K562 (cell line): ENCODE results near the gene TP53I3. TPM values are rescaled to one million over a fixed set of nuclear protein-coding genes. Genes with fewer than 3 reads are reported as not detected.
A peak's percentile ranks its signal among the peaks of the same experiment; 100 is the strongest.

ENCODE experiments used
- CHD1 ChIP-seq: fragments of 200-600 bp; sonication (generic); IDR thresholded peaks from one replicate; pipeline ENCODE4 v1.6.1; 2012; ENCODE audit warnings: mild to moderate bottlenecking, moderate library complexity, low read length, inconsistent platforms
- DMBX1 ChIP-seq: fragments of 250-450 bp; sonication (Bioruptor Pico); IDR thresholded peaks from 2 replicates; pipeline ENCODE4 v1.8.0; 2022; ENCODE audit warnings: inconsistent platforms, mild to moderate bottlenecking, moderate library complexity, borderline replicate concordance
- DPF2 ChIP-seq: fragments of 450-650 bp; IDR thresholded peaks from 2 replicates; pipeline ENCODE4 v1.6.1; 2016
- FOXA3 ChIP-seq, 2 experiments: fragments of 450-650 bp in 1 of 2; sonication (generic) in 1 of 2; formaldehyde crosslinking; IDR thresholded peaks in 1 of 2; conservative IDR thresholded peaks in 1 of 2; 2 replicates each; pipeline versions ENCODE4 v1.4.0 to v1.8.0; 2020 to 2022; ENCODE audit warnings: mild to moderate bottlenecking in 2 of 2, missing genetic modification reagents in 1 of 2
- FOXP1 ChIP-seq: sonication (generic); formaldehyde crosslinking; IDR thresholded peaks from 2 replicates; pipeline ENCODE4 v1.8.0; 2022; ENCODE audit warnings: mild to moderate bottlenecking, missing genetic modification reagents
- GATAD2A ChIP-seq: fragments of 450-650 bp; IDR thresholded peaks from 2 replicates; pipeline ENCODE4 v1.6.1; 2017
- HCFC1 ChIP-seq: IDR thresholded peaks from 2 replicates; pipeline ENCODE4 v1.6.1; 2012; ENCODE audit warnings: low read depth, low read length, improper control_type of control experiment
- KDM1A ChIP-seq, 2 experiments: fragments of 450-650 bp; IDR thresholded peaks; 2 replicates each; pipeline ENCODE4 v1.6.1; 2016; ENCODE audit warnings: mild to moderate bottlenecking in 2 of 2
- KLF1 ChIP-seq: fragments of 450-650 bp; IDR thresholded peaks from 2 replicates; pipeline ENCODE4 v1.6.1; 2016; ENCODE audit warnings: missing genetic modification characterization, missing compliant biosample characterization
- KLF13 ChIP-seq: fragments of 450-650 bp; IDR thresholded peaks from 2 replicates; pipeline ENCODE4 v1.6.1; 2016; ENCODE audit warnings: missing genetic modification characterization, low read depth, mild to moderate bottlenecking, missing compliant biosample characterization, moderate library complexity, borderline replicate concordance
- KLF16 ChIP-seq: IDR thresholded peaks from 2 replicates; pipeline ENCODE4 v1.6.1; 2016; ENCODE audit warnings: antibody characterized with exemption
- NR2C1 ChIP-seq, 2 experiments: fragments of 450-650 bp; IDR thresholded peaks; 2 replicates each; pipeline ENCODE4 v1.6.1; 2017; ENCODE audit warnings: mild to moderate bottlenecking in 2 of 2, antibody characterized with exemption in 1 of 2, inconsistent platforms in 1 of 2, missing compliant biosample characterization in 1 of 2, missing genetic modification characterization in 1 of 2
- NRF1 ChIP-seq, 2 experiments: fragments of 450-650 bp; IDR thresholded peaks in 1 of 2; conservative IDR thresholded peaks in 1 of 2; 2 replicates each; pipeline ENCODE4 v1.6.1; 2014; ENCODE audit warnings: mild to moderate bottlenecking in 2 of 2
- PML ChIP-seq: IDR thresholded peaks from 2 replicates; pipeline ENCODE4 v1.6.1; 2012; ENCODE audit warnings: low read length, inconsistent platforms
- RCOR1 ChIP-seq, 2 experiments: IDR thresholded peaks; 2 replicates each; pipeline ENCODE4 v1.6.1; 2012; ENCODE audit warnings: low read depth in 2 of 2, low read length in 2 of 2, borderline replicate concordance in 1 of 2, improper control_type of control experiment in 1 of 2
- SAP30 ChIP-seq: fragments of 200-600 bp; sonication (generic); IDR thresholded peaks from 2 replicates; pipeline ENCODE4 v1.6.1; 2012; ENCODE audit warnings: borderline replicate concordance, low read depth, mild to moderate bottlenecking, moderate library complexity, low read length, control low read depth, inconsistent platforms; ENCODE audit not compliant: insufficient read depth, poor library complexity, severe bottlenecking
- ZNF175 ChIP-seq: fragments of 200-800 bp; sonication (Bioruptor generic); IDR thresholded peaks from 2 replicates; pipeline ENCODE4 v1.6.1; 2016; ENCODE audit warnings: low read depth, mild to moderate bottlenecking, missing genetic modification characterization, missing compliant biosample characterization
- ZNF384 ChIP-seq: IDR thresholded peaks from 2 replicates; pipeline ENCODE4 v1.6.1; 2012; ENCODE audit warnings: low read depth, low read length, improper control_type of control experiment
- ZNF408 ChIP-seq: fragments of 250-450 bp; sonication (Bioruptor Pico); IDR thresholded peaks from 2 replicates; pipeline ENCODE4 v1.4.0; 2020; ENCODE audit warnings: low read depth, mild to moderate bottlenecking, moderate library complexity
- ZNF644 ChIP-seq: fragments of 200-800 bp; sonication (Bioruptor generic); IDR thresholded peaks from 2 replicates; pipeline ENCODE4 v1.6.1; 2016; ENCODE audit warnings: low read depth, missing genetic modification characterization, missing compliant biosample characterization
- ZSCAN32 ChIP-seq: fragments of 450-650 bp; formaldehyde crosslinking; IDR thresholded peaks from 2 replicates; pipeline ENCODE4 v1.4.0; 2020; ENCODE audit warnings: mild to moderate bottlenecking, moderate library complexity
- polyA plus RNA-seq, 8 experiments: library from polyadenylated mRNA; depleted of rRNA in 4 of 8; stranded (reverse) in 5 of 8; unstranded in 3 of 8; fragments of >200 nt; fragmentation: Nextera tagmentation in 2 of 8; fragmentation: Illumina TruSeq in 1 of 8; extraction: Ambion mirVana in 2 of 8; extraction: Trizol in 1 of 8; gene quantifications; 2 replicates each; pipeline versions ENCODE4 v1.2.1 to v1.2.3, GENCODE V29; 2011 to 2014; ENCODE audit warnings: inconsistent platforms in 1 of 8, missing spikeins in 1 of 8
- total RNA-seq, 7 experiments: library from RNA; depleted of rRNA in 6 of 7; stranded (reverse); fragments of >200 nt in 6 of 7; fragmentation: Illumina TruSeq in 2 of 7; extraction: Trizol in 2 of 7; gene quantifications; 2 replicates each; pipeline versions ENCODE4 v1.2.1 to v1.2.3, GENCODE V29; 2011 to 2021; ENCODE audit warnings: low replicate concordance in 1 of 7
- TF ChIP-seq, protein P1 (sequence below): fragments of 450-650 bp; IDR thresholded peaks from 2 replicates; pipeline ENCODE4 v1.6.1; 2018; ENCODE audit not compliant: partially characterized antibody
- TF ChIP-seq, protein P2 (sequence below): fragments of 250-450 bp; sonication (Bioruptor Pico); IDR thresholded peaks from 2 replicates; pipeline ENCODE4 v1.8.0; 2022; ENCODE audit warnings: inconsistent platforms

The TP53I3 gene
- total and polyA plus RNA-seq, 9 of the 15 experiments (the other 6 are each of a cell fraction or from before 2014, with no cell fraction given) = 0.65 to 9.5 (median 5.6) TPM

DNA sequence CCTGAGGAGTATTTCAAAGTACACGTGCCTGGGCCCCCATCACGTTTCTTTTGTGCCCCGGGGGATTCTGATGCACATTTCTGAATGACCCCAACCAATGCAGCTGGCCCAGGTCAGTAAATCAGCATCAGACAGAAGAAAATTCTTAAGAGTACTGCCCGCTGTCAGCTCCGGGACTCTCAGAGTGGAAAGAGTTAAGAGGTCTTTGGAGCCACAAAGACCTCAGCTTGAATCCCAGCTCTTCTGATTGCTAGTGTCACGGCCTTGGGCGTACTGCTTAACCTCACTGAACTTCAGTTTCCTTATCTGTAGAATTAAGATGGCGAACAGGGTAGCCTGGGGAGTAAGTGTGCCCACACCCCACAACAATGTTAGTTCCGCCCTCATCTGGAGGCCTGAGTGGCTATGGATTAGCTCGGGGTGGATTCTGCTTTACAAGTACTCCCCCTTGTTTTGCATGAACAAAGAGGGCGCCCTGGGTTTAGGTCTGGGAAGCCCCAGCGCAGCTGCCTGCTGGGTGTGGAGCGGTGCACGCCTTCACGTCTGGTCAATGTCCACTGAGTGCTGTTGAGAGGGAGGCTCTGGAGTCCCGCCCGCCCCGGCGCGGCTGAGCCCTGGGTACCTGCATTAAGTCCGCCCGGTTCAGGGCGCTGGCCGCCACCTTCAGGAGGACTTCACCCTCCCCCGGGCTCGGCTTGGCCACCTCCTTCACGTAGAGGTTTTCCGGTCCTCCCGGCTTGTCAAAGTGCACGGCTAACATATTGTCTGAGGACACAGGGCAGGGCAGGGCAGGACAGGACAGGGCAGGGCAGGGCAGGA, 858 bp downstream of the TP53I3 start (continued):
- TF ChIP-seq ZNF408 (CRISPR knock-in tag) (no peak), FOXA3 (CRISPR knock-in tag; conservative IDR thresholded peaks at IDR 0.05 in 1 of 2, IDR thresholded peaks at IDR 0.05 in 1 of 2) (0 out of 4 replicates have a peak, but pooled peaks of 1 of the 2 experiments have one; percentile 25), KLF16 (peak; percentile 75), ZNF384 (no peak), HCFC1 (no peak; the same call in 1 of the 2 replicates), SAP30 (peak; percentile 35), CHD1 (no peak), ZNF175 (CRISPR knock-in tag) (no peak), ZNF644 (tag) (no peak), NR2C1 (IDR thresholded peaks at IDR 0.05) (no peak), NR2C1 (tag; IDR thresholded peaks at IDR 0.05) (0 out of 2 replicates have a peak, but pooled peaks have one; percentile 14), KLF13 (tag) (0 out of 2 replicates have a peak, but pooled peaks have one; percentile 15), DMBX1 (CRISPR knock-in tag) (no peak), RCOR1 (IDR thresholded peaks at IDR 0.05; ENCODE audit: borderline replicate concordance in 1 of 2, low read depth in 2 of 2, low read length in 2 of 2) (peak in 1 of 2 experiments; percentile 49; a peak in 2 of 4 replicates), FOXP1 (peak; percentile 51; the same call in 1 of the 2 replicates), DPF2 (peak; percentile 49; the same call in 1 of the 2 replicates), GATAD2A (0 out of 2 replicates have a peak, but pooled peaks have one; percentile 47), NRF1 (conservative IDR thresholded peaks at IDR 0.05 in 1 of 2, IDR thresholded peaks at IDR 0.05 in 1 of 2) (peak; percentile 76 to 81), KLF1 (tag) (no peak), PML (no peak; the same call in 1 of the 2 replicates), KDM1A (IDR thresholded peaks at IDR 0.05) (peak; percentile 80 to 89), ZSCAN32 (CRISPR knock-in tag) (no peak)
- TF ChIP-seq, protein P1, sequence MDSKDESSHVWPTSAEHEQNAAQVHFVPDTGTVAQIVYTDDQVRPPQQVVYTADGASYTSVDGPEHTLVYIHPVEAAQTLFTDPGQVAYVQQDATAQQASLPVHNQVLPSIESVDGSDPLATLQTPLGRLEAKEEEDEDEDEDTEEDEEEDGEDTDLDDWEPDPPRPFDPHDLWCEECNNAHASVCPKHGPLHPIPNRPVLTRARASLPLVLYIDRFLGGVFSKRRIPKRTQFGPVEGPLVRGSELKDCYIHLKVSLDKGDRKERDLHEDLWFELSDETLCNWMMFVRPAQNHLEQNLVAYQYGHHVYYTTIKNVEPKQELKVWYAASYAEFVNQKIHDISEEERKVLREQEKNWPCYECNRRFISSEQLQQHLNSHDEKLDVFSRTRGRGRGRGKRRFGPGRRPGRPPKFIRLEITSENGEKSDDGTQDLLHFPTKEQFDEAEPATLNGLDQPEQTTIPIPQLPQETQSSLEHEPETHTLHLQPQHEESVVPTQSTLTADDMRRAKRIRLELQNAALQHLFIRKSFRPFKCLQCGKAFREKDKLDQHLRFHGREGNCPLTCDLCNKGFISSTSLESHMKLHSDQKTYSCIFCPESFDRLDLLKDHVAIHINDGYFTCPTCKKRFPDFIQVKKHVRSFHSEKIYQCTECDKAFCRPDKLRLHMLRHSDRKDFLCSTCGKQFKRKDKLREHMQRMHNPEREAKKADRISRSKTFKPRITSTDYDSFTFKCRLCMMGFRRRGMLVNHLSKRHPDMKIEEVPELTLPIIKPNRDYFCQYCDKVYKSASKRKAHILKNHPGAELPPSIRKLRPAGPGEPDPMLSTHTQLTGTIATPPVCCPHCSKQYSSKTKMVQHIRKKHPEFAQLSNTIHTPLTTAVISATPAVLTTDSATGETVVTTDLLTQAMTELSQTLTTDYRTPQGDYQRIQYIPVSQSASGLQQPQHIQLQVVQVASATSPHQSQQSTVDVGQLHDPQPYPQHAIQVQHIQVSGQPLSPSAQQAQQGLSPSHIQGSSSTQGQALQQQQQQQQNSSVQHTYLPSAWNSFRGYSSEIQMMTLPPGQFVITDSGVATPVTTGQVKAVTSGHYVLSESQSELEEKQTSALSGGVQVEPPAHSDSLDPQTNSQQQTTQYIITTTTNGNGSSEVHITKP = peak; percentile 76
- TF ChIP-seq, protein P2, sequence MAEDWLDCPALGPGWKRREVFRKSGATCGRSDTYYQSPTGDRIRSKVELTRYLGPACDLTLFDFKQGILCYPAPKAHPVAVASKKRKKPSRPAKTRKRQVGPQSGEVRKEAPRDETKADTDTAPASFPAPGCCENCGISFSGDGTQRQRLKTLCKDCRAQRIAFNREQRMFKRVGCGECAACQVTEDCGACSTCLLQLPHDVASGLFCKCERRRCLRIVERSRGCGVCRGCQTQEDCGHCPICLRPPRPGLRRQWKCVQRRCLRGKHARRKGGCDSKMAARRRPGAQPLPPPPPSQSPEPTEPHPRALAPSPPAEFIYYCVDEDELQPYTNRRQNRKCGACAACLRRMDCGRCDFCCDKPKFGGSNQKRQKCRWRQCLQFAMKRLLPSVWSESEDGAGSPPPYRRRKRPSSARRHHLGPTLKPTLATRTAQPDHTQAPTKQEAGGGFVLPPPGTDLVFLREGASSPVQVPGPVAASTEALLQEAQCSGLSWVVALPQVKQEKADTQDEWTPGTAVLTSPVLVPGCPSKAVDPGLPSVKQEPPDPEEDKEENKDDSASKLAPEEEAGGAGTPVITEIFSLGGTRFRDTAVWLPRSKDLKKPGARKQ (CRISPR knock-in tag) = no peak
